ENCODE measurements around the gene CEP89. TPM values are rescaled to one million over a fixed set of nuclear protein-coding genes. Genes with fewer than 3 reads are reported as not detected.
A peak's percentile ranks its signal among the peaks of the same experiment; 100 is the strongest.
"Not testable (repeated sequence)": the region's sequence is repeated elsewhere in the genome, so short reads cannot be mapped to it uniquely, and the experiment has no call there.

The CEP89 gene
- total RNA-seq, 2 experiments from 2014 or later, result 15.6 to 21.0 TPM

- intact Hi-C loops (cut with micrococcal nuclease), result no loop called here
Measured at GRCh38 chr19:32862741-32863140, 109.0 kb downstream of the CEP89 start.

DNA sequence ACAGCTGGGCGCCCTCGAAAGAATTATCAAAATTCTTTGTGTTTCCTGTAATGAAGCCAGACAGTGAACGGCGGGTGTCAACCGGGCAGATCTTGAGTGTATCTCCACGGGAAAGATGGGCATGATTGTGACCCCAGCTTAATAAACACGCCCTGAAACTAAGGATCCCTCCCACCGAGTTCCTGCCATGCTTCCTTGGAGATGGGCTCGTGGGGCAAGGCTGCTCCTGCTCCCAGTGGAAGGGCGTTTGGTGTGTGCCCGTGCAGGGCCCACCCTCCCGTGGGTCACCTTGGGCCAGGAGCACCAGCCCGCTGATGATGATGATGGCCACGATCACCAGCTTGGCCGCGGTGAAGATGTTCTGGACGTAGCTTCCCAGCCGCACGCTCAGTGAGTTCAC, 109.6 kb downstream of the CEP89 start:
- Mint-ChIP-seq H3K4me1 (ENCODE audit: low read depth) (no peaks in the 10 kb centered on the region), H3K9me3 (no peaks in the 10 kb centered on the region), H3K27me3 (no peaks in the 10 kb centered on the region), H3K27ac (no peak overlapping the region), H3K36me3 (no peaks in the 10 kb centered on the region), H3K4me3 (no peak overlapping the region)
- intact Hi-C loops (cut with micrococcal nuclease), result no loop called here
- no peak for DNase-seq
- ChIA-PET CTCF (no interaction called here), POLR2A (no interaction called here)

More at GRCh38 chr19:32862741-32863140, 109.0 kb downstream of the CEP89 start:
- no peak overlapping the region for H3K4me3 Mint-ChIP-seq
- H3K27ac Mint-ChIP-seq, result no peak overlapping the region
- no peaks in the 10 kb centered on the region for H3K4me1 Mint-ChIP-seq (ENCODE audit: low read depth)
- ChIA-PET CTCF (no interaction called here), POLR2A (no interaction called here)
- no peaks in the 10 kb centered on the region for H3K27me3 Mint-ChIP-seq
- H3K36me3 Mint-ChIP-seq, result no peaks in the 10 kb centered on the region
- H3K9me3 Mint-ChIP-seq, result no peaks in the 10 kb centered on the region
- no peak for DNase-seq

DNA sequence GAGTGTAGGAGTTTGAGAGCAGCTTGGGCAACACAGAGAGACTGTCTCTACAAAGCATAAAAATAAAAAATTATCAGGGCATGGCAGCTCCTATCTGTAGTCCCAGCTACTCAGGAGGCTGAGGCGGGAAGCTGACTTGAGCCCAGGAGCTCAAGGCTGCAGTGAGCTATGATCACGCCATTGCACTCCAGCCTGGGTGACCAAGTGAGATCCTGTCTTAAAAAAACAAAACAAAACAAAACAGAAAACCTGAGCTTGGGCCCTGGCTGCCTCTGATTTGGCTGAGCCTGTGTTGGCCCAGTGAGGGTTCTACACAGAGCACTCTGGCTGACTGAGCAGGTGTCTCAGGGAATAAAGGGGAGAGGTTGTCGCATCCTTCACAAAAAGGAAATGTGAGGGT, 110.2 kb downstream of the CEP89 start:
- Mint-ChIP-seq H3K4me3 (no peak overlapping the region), H3K4me1 (ENCODE audit: low read depth) (no peaks in the 10 kb centered on the region), H3K9me3 (no peaks in the 10 kb centered on the region), H3K27me3 (no peaks in the 10 kb centered on the region), H3K36me3 (no peaks in the 10 kb centered on the region), H3K27ac (no peak overlapping the region)
- CTCF ChIA-PET, result interaction anchor here (0.6 kb wide), 1 partner anchor 262 kb away, joined by 4 read pairs; no protein-coding TSS in a partner anchor
- DNase-seq, result no peak
- POLR2A ChIA-PET, result no interaction called here
- intact Hi-C loops (cut with micrococcal nuclease), result no loop called here

GRCh38 chr19:32859591-32859990, 112.2 kb downstream of the CEP89 start:
- DNase-seq, result no peak
- intact Hi-C loops (cut with micrococcal nuclease), result no loop called here
- Mint-ChIP-seq H3K4me3 (no peak overlapping the region), H3K27me3 (no peaks in the 10 kb centered on the region), H3K4me1 (ENCODE audit: low read depth) (no peaks in the 10 kb centered on the region), H3K27ac (no peak overlapping the region), H3K9me3 (no peaks in the 10 kb centered on the region), H3K36me3 (no peaks in the 10 kb centered on the region)
- CTCF ChIA-PET, result no interaction called here
- POLR2A ChIA-PET, result no interaction called here

DNA sequence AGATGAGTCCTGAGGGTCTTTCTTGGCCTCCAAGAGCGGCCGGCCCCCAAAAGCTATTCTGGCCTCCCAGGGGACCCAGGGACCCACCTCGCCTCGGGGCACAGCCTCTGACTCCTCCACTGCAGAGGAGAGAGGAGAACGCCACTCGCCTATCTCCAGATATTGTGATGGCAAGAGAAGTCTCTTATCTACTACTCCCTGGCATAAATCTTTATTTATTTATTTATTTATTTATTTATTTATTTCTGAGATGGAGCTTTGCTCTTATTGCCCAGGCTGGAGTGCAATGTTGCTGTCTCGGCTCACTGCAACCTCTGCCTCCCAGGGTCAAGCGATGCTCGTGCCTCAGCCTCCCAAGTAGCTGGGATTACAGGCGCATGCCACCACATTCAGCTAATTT, 113.2 kb downstream of the CEP89 start:
- POLR2A ChIA-PET, result no interaction called here
- DNase-seq, result no peak
- H3K4me3 Mint-ChIP-seq, result no peak overlapping the region
- CTCF ChIA-PET, result no interaction called here
- H3K36me3 Mint-ChIP-seq, result no peaks in the 10 kb centered on the region
- no peaks in the 10 kb centered on the region for H3K27me3 Mint-ChIP-seq
- no peaks in the 10 kb centered on the region for H3K4me1 Mint-ChIP-seq (ENCODE audit: low read depth)
- H3K27ac Mint-ChIP-seq, result no peak overlapping the region
- intact Hi-C loops (cut with micrococcal nuclease), result no loop called here
- H3K9me3 Mint-ChIP-seq, result no peaks in the 10 kb centered on the region

GRCh38 chr19:32858155-32858554, 113.6 kb downstream of the CEP89 start:
- POLR2A ChIA-PET, result no interaction called here
- intact Hi-C loops (cut with micrococcal nuclease), result no loop called here
- Mint-ChIP-seq H3K9me3 (no peaks in the 10 kb centered on the region), H3K27ac (no peak overlapping the region), H3K27me3 (no peaks in the 10 kb centered on the region), H3K4me3 (no peak overlapping the region), H3K4me1 (ENCODE audit: low read depth) (no peaks in the 10 kb centered on the region), H3K36me3 (no peaks in the 10 kb centered on the region)
- DNase-seq, result no peak
- CTCF ChIA-PET, result no interaction called here

DNA sequence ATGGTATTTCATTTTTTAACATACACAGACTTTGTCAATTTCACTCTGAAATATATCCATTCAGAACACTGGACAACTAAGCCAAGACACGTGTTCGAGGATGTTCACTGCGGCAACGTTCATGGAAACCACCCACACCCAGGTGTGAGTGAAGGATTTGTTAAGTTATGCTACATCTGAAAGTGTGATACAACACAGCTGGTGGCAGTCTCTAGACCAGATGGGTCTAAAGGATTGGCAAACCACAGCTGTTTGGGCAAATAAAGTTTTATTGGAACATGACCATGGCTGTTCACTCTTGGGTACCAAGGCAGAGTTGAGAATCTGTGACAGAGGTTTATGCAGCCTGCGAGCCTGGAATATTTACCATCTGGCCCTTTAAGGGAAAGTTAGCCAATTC, 114.2 kb downstream of the CEP89 start:
- no peaks in the 10 kb centered on the region for H3K4me1 Mint-ChIP-seq (ENCODE audit: low read depth)
- POLR2A ChIA-PET, result no interaction called here
- CTCF ChIA-PET, result no interaction called here
- H3K27ac Mint-ChIP-seq, result no peak overlapping the region
- H3K9me3 Mint-ChIP-seq, result no peaks in the 10 kb centered on the region
- no peaks in the 10 kb centered on the region for H3K27me3 Mint-ChIP-seq
- no peak for DNase-seq
- intact Hi-C loops (cut with micrococcal nuclease), result no loop called here
- H3K4me3 Mint-ChIP-seq, result no peak overlapping the region
- H3K36me3 Mint-ChIP-seq, result no peaks in the 10 kb centered on the region

- H3K27ac Mint-ChIP-seq; POLR2A ChIA-PET; H3K9me3 Mint-ChIP-seq; H3K4me3 Mint-ChIP-seq; H3K4me1 Mint-ChIP-seq (ENCODE audit: low read depth); DNase-seq; H3K27me3 Mint-ChIP-seq; intact Hi-C loops (cut with micrococcal nuclease); H3K36me3 Mint-ChIP-seq: not testable (repeated sequence)
- CTCF ChIA-PET, result interaction anchor here (1.0 kb wide), 1 partner anchor 257 kb away, joined by 3 read pairs; no protein-coding TSS in a partner anchor
Measured at GRCh38 chr19:32856818-32857217, 114.9 kb downstream of the CEP89 start.

DNA sequence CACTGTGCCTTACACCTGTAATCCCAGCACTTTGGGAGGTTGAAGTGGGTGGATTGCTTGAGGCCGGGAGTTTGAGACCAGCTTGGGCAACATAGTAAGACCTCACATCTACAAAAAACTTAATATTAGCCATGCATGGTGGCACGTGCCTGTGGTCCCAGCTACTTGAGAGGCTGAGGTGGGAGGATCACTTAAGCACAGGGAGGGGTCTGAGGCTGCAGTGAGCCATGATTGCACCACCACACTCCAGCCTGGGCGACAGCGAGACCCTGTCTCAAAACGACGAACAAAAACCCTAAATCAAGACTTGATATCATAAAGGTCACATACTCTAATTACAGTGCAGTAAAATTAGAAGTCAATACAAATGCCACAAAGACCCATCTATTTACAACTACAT, 119.5 kb downstream of the CEP89 start:
- DNase-seq, result no peak
- ChIA-PET POLR2A (no interaction called here), CTCF (no interaction called here)
- Mint-ChIP-seq H3K27me3 (no peaks in the 10 kb centered on the region), H3K36me3 (no peaks in the 10 kb centered on the region), H3K27ac (no peak overlapping the region), H3K4me3 (no peak overlapping the region), H3K4me1 (ENCODE audit: low read depth) (no peaks in the 10 kb centered on the region), H3K9me3 (peaks cover 2% of the 10 kb centered on the region)
- intact Hi-C loops (cut with micrococcal nuclease), result no loop called here

GRCh38 chr19:32848035-32848434, 123.7 kb downstream of the CEP89 start:
- H3K9me3 Mint-ChIP-seq; H3K27ac Mint-ChIP-seq; intact Hi-C loops (cut with micrococcal nuclease); H3K27me3 Mint-ChIP-seq; H3K4me1 Mint-ChIP-seq (ENCODE audit: low read depth); POLR2A ChIA-PET; H3K4me3 Mint-ChIP-seq; H3K36me3 Mint-ChIP-seq; DNase-seq; CTCF ChIA-PET: not testable (repeated sequence)

DNA sequence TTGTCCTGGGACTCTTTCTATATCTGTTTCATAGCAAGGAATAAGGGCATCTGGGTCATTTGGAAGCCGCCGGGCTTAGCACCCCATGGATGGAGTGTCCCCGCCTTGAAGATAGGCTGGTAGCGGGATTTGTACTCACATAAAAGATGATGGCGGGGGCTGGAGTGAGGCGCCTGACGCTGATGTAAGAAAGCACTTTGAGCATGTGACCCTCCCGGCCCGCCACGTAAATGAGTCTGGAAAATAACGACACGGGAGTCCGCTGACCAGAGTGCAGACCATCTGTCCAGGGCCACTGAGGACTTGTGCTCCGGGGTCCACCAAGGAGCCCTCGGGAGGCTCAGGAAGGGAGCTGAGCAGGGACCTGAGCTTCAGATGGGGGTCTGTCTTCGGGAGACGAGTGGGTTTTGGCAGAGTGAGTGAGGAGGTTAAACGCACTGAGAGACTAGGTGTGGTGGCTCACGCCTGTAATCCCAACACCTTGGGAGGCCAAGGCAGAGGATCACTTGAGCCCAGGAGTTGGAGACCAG, 128.0 kb downstream of the CEP89 start:
- intact Hi-C loops (cut with micrococcal nuclease), result no loop called here
- DNase-seq, result no peak
- CTCF ChIA-PET, result no interaction called here
- Mint-ChIP-seq H3K4me3 (no peak overlapping the region), H3K4me1 (ENCODE audit: low read depth) (no peaks in the 10 kb centered on the region), H3K27ac (no peak overlapping the region), H3K9me3 (peaks cover 17% of the 10 kb centered on the region), H3K27me3 (no peaks in the 10 kb centered on the region), H3K36me3 (peaks cover 9% of the 10 kb centered on the region)
- POLR2A ChIA-PET, result no interaction called here

- H3K4me3 Mint-ChIP-seq, result no peak overlapping the region
- intact Hi-C loops (cut with micrococcal nuclease), result no loop called here
- peaks cover 9% of the 10 kb centered on the region for H3K36me3 Mint-ChIP-seq
- H3K27me3 Mint-ChIP-seq, result no peaks in the 10 kb centered on the region
- POLR2A ChIA-PET, result no interaction called here
- H3K4me1 Mint-ChIP-seq (ENCODE audit: low read depth), result peaks cover 5% of the 10 kb centered on the region
- CTCF ChIA-PET, result no interaction called here
- peaks cover 17% of the 10 kb centered on the region for H3K9me3 Mint-ChIP-seq
- DNase-seq, result no peak
- no peak overlapping the region for H3K27ac Mint-ChIP-seq
Measured at GRCh38 chr19:32842061-32842460, 129.7 kb downstream of the CEP89 start.

DNA sequence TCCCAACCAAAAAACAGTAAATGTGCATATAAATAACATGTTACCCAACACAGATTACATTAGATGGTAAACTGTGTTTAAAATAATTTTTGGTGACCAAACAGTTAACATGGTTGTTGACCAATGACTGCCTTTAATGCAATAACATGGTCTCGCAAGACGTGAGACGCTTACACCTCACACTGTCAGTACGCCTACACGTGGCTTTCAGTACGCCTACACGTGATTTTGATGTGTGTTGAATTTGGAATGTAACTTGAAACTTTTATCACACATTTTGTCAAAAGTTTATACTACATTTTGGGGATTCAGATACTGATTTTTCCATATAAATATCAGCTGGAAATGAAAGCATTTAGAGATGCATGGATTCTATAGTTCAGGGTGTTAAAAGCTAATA, 134.2 kb downstream of the CEP89 start:
- no peak overlapping the region for H3K4me3 Mint-ChIP-seq
- CTCF ChIA-PET, result interaction anchor here (1.1 kb wide), 1 partner anchor 22 kb away, joined by 3 read pairs; no protein-coding TSS in a partner anchor
- peaks cover 17% of the 10 kb centered on the region for H3K9me3 Mint-ChIP-seq
- H3K4me1 Mint-ChIP-seq (ENCODE audit: low read depth), result peaks cover 5% of the 10 kb centered on the region
- peaks cover 9% of the 10 kb centered on the region for H3K36me3 Mint-ChIP-seq
- intact Hi-C loops (cut with micrococcal nuclease), result no loop called here
- POLR2A ChIA-PET, result no interaction called here
- DNase-seq, result peak; percentile 14
- H3K27ac Mint-ChIP-seq, result no peak overlapping the region
- H3K27me3 Mint-ChIP-seq, result no peaks in the 10 kb centered on the region

- intact Hi-C loops (cut with micrococcal nuclease); DNase-seq; POLR2A ChIA-PET; CTCF ChIA-PET; H3K4me3 Mint-ChIP-seq; H3K27ac Mint-ChIP-seq; H3K9me3 Mint-ChIP-seq; H3K36me3 Mint-ChIP-seq; H3K27me3 Mint-ChIP-seq: not testable (repeated sequence)
- peaks cover 16% of the 10 kb centered on the region for H3K4me1 Mint-ChIP-seq (ENCODE audit: low read depth)
Measured at GRCh38 chr19:32833388-32833787, 138.4 kb downstream of the CEP89 start.
